ENCODE measurements around the gene NACA.
"Not testable (repeated sequence)": the region's sequence is repeated elsewhere in the genome, so short reads cannot be mapped to it uniquely, and the experiment has no call there.

NACA gene

DNA sequence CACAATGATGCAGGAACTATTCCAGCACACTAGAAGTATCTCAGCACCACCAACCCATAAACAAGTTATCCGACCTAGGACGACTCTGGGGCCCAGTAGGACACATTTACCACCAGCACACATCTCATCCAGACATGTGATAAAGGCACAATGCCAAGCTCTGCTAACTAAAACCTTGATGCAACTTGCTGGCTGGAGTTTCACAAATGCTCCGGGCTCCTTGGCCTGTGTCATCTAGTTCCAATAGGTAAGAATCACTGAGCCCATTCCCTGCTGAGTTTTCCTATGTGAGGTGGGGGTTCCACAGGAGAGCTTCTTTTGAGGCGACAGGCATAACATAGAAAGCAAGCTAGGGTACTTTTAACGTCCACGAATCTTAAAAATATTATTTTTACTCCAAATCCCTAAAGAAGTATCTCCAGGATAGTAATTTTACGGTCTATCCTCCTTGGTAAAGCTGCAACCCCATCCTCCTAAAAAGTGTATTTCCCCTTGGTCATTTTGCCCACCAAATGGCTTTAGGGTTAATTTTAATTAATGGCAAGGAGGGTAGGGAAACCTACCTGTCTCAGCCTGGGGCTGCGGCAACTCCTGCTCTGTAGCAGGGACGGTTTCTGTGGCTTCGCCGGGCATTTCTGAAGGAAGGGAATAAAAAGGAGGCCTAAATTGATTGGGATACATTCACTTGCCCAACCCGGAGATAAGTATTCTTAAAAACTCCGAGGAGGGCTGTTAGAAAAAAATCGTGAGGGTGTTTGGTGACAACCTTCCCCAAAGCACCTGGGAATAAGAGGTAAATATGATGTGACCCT is 1.0 kb downstream of the NACA start:
- DNase-seq (ENCODE audit: low read depth in 2 of 2), result no peak

- no peak for DNase-seq (ENCODE audit: low read depth in 2 of 2)
Observed at GRCh38 chr12:56723352-56723751, 1.7 kb downstream of the NACA start.

- no peak for DNase-seq (ENCODE audit: low read depth in 2 of 2)
Observed at GRCh38 chr12:56722832-56723231, 2.3 kb downstream of the NACA start.

DNA sequence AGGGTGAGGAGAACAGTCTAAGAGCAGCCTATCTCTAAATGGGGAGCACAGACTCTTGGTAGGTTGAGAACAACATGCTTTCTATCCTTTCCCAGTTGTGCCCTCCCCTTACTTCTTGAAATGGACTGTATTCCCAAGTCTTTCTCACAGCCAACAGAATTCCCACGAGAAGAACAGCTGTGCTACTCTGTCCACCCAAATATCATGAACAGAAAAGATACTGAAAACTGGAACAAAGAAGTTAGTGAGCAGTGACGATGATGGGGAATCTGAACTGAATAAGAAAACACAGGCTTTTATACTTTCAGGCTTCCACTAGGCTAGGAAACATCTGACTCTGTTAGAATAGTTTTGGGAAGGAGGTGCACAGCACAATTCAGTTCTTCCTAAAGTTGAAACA is 3.4 kb downstream of the NACA start:
- no peak for DNase-seq (ENCODE audit: low read depth in 2 of 2)

DNA sequence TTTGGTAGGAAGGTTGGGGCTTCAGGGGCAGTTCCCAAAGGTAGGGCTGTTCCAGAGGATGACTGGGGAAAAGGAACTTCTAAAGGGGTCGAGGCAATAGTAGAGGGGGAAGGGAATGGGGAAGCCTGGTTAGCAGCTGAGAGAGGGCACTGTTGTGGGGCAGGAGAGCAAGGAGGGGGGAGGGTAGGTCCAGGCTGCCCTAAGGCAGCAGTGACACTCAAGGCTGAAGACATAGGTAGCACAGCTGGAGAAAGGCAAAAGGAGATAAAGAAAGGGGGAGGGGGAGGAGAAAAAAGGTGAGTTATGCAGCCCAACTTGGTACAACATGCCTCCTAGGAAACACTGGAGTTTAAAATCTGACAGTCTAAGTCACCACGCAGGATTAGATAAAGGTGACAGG is 3.9 kb downstream of the NACA start:
- DNase-seq (ENCODE audit: low read depth in 2 of 2), result no peak

GRCh38 chr12:56720731-56721151 is 4.4 kb downstream of the NACA start:
- no peak for DNase-seq (ENCODE audit: low read depth in 2 of 2)

GRCh38 chr12:56719056-56719455 is 6.0 kb downstream of the NACA start:
- no peak for DNase-seq (ENCODE audit: low read depth in 2 of 2)

- no peak for DNase-seq (ENCODE audit: low read depth in 2 of 2)
Observed at GRCh38 chr12:56718636-56719035, 6.5 kb downstream of the NACA start.

DNA sequence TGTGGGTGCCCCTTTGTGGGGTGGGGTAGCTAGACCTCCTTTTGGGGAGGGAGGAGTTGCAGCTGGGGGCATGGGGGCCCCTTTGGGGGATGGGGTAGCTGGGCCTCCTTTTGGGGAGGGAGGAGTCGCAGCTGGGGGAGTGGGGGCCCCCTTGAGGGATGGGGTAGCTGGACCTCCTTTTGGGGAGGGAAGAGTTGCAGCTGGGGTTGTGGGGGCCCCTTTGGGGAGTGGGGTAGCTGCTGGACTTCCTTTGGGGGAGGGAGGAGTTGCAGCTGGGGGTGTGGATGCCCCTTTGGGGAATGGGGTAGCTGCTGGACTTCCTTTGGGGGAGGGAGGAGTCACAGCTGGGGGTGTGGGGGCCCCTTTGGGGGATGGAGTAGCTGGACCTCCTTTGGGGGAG is 7.0 kb downstream of the NACA start:
- no peak for DNase-seq (ENCODE audit: low read depth in 2 of 2)

DNA sequence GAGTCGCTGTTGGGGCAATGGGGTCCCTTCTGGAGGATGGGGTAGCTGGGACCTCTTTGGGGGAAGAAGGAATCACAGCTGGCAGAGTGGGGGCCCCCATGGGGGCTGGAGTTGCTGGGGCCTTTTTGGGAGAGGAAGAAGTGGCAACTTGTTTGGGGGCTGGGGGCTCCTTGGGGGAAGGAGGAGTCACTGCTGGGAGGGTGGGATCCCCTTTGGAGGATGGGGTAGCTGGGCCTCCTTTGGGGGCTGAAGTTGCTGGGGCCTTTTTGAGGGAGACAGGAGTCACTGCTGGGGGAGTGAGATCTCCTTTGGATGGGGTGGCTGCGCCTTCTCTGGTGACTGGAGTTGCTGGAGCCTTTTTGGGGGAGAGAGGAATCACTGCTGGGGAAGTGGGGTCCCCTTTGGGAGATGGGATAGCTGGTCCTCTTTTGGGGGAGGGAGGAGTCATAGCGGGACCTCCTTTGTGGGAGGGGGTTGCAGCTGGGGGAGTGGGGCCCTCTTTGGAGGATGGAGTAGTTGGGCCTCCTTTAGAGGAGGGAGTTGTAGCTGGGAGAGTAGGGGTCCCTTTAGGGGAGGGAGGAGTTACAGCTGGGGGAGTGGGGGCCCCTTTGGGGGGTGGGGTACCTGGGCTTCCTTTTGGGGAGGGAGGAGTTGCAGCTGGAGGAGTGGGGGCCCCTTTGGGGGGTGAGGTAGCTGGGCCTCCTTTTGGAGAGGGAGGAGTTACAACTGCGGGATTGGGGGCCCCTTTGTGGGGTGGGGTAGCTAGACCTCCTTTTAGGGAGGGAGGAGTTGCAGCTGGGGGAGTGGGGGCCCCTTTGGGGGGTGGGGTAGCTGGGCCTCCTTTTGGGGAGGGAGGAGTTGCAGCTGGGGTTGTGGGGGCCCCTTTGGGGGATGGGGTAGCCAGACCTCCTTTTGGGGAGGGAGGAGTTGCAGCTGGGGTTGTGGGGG is 7.9 kb downstream of the NACA start:
- no peak for DNase-seq (ENCODE audit: low read depth in 2 of 2)

DNA sequence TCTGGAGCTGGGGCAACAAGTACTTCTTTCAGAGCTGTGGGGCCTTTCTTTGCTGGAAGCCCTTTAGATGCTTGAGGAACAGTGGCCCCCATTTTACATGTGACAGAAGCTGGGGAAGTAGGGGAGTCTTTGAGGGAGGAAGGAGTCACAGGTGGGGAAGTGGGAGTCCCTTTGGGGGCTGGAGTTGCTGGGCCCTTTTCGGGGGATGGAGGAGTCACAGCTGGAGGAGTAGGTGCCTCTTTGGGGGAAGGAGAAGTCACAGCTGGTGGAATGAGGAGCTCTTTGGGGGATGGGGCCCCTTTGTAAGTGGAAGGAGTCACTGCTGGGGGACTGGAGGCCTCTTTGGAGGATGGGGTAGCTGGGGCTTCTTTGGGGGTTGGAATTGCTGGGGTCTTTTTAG is 8.6 kb downstream of the NACA start:
- no peak for DNase-seq (ENCODE audit: low read depth in 2 of 2)

GRCh38 chr12:56715798-56716197 is 9.3 kb downstream of the NACA start:
- no peak for DNase-seq (ENCODE audit: low read depth in 2 of 2)

- DNase-seq (ENCODE audit: low read depth in 2 of 2), result no peak
Observed at GRCh38 chr12:56714431-56714929, 10.6 kb downstream of the NACA start.

DNA sequence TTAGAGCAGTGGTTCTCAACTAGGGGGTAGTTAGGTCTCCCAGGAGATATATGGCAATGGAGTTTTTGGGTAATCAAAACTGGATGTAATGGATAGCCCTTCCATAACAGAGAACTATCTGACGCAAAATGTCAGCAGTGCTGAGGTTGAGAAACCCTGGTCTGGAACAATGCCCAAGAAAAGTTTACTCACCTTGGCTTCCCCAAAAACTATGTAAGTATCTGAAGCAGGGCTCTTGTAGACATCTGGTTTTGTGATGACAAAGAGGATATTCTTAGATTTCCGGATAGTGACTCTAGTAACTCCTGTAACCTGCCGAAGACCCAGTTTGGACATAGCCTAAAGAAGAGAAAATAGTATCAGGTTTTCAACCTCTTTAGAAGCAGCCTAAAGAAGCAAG is 11.8 kb downstream of the NACA start:
- DNase-seq (ENCODE audit: low read depth in 2 of 2), result no peak

- no peak for DNase-seq (ENCODE audit: low read depth in 2 of 2)
Observed at GRCh38 chr12:56709759-56710376, 15.2 kb downstream of the NACA start.

GRCh38 chr12:56704522-56704921 is 20.6 kb downstream of the NACA start:
- DNase-seq (ENCODE audit: low read depth in 2 of 2), result not testable (repeated sequence)

DNA sequence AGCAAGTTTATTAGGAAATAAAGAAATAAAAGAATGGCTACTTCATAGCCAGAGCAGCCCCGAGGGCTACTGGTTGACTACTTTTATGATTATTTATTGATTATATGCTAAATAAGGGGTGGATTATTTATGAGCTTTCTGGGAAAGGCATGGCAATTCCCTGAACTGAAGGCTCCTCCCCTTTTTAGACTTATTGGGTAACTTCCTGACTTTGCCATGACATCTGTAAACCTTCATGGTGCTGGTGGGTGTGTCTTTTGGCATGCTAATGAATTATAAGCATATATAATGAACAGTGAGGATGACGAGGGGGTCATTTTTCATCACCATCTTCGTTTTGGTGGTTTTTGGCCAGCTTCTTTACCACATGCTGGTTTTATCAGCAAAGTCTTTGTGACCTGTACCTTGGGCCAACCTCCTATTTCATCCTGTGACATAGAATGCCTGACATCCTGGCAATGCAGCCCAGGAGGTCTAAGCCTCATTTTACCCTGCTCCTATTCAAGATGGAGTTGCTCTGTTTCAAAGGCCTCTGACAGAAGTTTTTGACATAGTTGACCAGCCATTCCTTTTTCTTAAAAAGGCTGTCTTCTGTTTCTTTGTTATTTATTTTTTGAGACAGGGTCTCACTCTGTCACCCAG is 26.0 kb downstream of the NACA start:
- no peak for DNase-seq (ENCODE audit: low read depth in 2 of 2)

- DNase-seq (ENCODE audit: low read depth in 2 of 2), result no peak
Observed at GRCh38 chr12:56695327-56696101, 29.6 kb downstream of the NACA start.

- DNase-seq (ENCODE audit: low read depth in 2 of 2), result no peak
Observed at GRCh38 chr12:56694161-56694560, 30.9 kb downstream of the NACA start.

DNA sequence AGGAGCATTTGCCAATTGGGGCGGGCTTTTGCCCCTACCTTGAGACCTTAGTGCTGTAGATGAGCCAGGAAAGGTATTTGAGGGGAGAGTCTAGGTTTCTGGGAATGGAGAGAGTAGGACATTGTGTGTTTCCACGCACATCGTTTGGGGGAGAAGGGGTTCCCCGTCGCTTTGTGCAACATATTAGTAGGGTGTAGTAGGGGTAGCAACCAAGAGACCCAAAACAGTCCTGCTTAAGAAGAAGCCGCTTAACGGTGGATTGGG is 36.3 kb downstream of the NACA start:
- DNase-seq (ENCODE audit: low read depth in 2 of 2), result no peak
